ENCODE measurements around the gene EFCAB7.

GRCh38 chr1:63480057-63480456 is 43.3 kb upstream of the EFCAB7 start:
- TF ChIP-seq CTCF (IDR thresholded peaks at IDR 0.05), result no peak
- TF ChIP-seq RORB (CRISPR knock-in tag; IDR thresholded peaks at IDR 0.05), result no peak
- TF ChIP-seq ZNF138 (CRISPR knock-in tag; conservative IDR thresholded peaks at IDR 0.05), result no peak
- TF ChIP-seq ETV6 (CRISPR knock-in tag; IDR thresholded peaks at IDR 0.05), result no peak
- TF ChIP-seq ZMAT4 (CRISPR knock-in tag; IDR thresholded peaks at IDR 0.05), result no peak
- TF ChIP-seq MAX (CRISPR knock-in tag; IDR thresholded peaks at IDR 0.05), result no peak
- no peak for TF ChIP-seq KAT7 (CRISPR knock-in tag; IDR thresholded peaks at IDR 0.05; ENCODE audit: borderline replicate concordance)
- no peak for TF ChIP-seq ZNF512 (CRISPR knock-in tag; IDR thresholded peaks at IDR 0.05; ENCODE audit: borderline replicate concordance)
- TF ChIP-seq MYBL2 (CRISPR knock-in tag; IDR thresholded peaks at IDR 0.05), result no peak
